ENCODE measurements around the gene GPR6. TPM values are rescaled to one million over a fixed set of nuclear protein-coding genes. Genes with fewer than 3 reads are reported as not detected.

GPR6 gene
- total RNA-seq, 2 donors from 2014 or later = not detected

DNA sequence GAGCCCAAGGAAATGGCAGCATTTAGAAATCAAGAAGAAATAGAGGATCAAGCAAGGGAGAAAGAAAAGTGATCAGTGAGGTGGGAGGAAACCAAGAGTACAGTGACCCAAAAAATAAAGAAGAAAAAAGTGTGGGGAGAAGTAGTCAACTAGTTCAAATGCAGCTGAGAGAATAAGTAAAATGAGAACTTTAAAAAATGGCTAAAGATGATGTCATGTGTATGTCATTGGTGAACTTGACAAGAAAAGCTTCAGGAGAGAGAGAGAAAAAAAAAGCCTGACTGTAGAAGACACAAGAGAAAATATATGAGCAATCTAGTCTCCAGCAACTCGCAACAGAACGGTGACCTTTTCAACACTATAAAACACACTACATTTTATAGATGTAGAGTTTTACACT, 6.3 kb downstream of the GPR6 start:
- DNase-seq (ENCODE audit: low spot score) = no peak
- no peaks in the 10 kb centered on the region for H3K36me3 ChIP-seq
- TF ChIP-seq, protein P1, sequence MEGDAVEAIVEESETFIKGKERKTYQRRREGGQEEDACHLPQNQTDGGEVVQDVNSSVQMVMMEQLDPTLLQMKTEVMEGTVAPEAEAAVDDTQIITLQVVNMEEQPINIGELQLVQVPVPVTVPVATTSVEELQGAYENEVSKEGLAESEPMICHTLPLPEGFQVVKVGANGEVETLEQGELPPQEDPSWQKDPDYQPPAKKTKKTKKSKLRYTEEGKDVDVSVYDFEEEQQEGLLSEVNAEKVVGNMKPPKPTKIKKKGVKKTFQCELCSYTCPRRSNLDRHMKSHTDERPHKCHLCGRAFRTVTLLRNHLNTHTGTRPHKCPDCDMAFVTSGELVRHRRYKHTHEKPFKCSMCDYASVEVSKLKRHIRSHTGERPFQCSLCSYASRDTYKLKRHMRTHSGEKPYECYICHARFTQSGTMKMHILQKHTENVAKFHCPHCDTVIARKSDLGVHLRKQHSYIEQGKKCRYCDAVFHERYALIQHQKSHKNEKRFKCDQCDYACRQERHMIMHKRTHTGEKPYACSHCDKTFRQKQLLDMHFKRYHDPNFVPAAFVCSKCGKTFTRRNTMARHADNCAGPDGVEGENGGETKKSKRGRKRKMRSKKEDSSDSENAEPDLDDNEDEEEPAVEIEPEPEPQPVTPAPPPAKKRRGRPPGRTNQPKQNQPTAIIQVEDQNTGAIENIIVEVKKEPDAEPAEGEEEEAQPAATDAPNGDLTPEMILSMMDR (IDR thresholded peaks at IDR 0.05) = no peak
- no peak overlapping the region for H3K4me3 ChIP-seq
- no peak overlapping the region for H3K27ac ChIP-seq
- peaks cover 5 to 6% of the 10 kb centered on the region in 2 donors for H3K27me3 ChIP-seq
- H3K4me1 ChIP-seq = no peaks in the 10 kb centered on the region
- H3K9me3 ChIP-seq = no peaks in the 10 kb centered on the region

DNA sequence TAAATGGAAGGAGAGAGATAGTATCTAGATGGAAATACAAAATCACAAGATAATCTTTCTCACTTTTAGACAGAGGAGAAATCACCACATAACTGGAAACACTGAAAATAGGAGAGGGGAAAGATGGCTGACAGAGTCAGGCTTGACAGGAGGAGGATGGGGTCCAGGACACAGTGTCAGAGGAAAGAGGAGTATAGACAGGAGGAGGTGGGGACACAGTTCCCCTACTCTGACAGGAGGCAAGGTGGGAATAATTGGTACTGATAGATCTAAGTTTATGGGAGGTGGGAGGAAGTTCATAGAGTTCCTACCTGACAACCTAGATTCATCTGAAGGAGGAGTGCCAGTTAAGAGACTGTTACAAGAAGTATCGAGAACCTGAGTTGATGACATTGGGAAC, 9.1 kb downstream of the GPR6 start:
- no peak for DNase-seq (ENCODE audit: low spot score)
- H3K4me1 ChIP-seq = no peaks in the 10 kb centered on the region
- no peaks in the 10 kb centered on the region for H3K27me3 ChIP-seq
- no peaks in the 10 kb centered on the region for H3K36me3 ChIP-seq
- H3K27ac ChIP-seq = no peak overlapping the region
- H3K9me3 ChIP-seq = no peaks in the 10 kb centered on the region
- TF ChIP-seq, protein P1 (IDR thresholded peaks at IDR 0.05) = no peak
- no peak overlapping the region for H3K4me3 ChIP-seq

DNA sequence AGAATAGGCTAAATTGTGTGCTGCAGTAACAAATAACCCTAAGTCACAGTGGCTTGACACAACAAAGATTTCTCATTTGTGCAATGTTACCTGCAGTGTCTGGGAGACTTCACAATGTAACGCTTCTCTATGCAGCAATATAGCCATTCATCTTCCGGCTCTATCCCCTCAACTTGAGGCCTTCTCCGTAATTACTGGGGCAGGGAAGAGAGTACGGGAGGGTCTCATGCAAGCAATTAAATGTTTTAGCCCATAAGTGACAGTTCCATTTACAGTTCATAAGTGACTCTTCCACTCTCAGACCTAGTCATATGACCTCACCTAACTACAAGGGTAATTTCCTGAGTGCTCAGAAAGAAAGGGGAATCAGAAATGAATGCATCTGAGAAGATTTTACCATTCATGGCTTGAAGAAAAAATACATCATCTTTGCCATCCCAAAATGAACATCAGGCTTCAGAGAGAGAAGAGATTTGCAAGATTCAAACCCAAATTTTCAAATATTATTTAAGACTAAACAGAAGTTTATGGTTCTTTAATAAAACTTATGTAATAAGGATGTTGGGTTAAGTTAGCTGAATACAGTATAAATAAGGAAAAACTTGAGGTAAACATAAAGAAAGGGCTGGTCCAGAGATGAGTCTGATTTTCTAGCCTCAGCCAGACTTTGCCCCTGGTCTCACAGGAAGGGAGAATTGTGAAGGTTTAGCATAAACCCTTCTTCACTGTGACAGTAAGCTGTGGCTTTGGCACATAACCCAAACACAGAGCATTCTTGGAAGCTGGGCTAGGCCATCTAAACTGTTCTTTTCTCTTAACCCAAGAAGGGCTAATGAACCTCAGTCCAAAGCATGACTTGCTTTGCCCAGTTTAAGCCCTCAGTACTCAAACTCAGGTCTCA, 13.3 kb downstream of the GPR6 start:
- TF ChIP-seq, protein P1 (IDR thresholded peaks at IDR 0.05) = no peak
- Histone ChIP-seq H3K36me3 (no peaks in the 10 kb centered on the region), H3K27ac (no peak overlapping the region), H3K4me1 (no peaks in the 10 kb centered on the region), H3K27me3 (no peaks in the 10 kb centered on the region), H3K4me3 (no peak overlapping the region), H3K9me3 (no peaks in the 10 kb centered on the region)
- DNase-seq (ENCODE audit: low spot score) = no peak

DNA sequence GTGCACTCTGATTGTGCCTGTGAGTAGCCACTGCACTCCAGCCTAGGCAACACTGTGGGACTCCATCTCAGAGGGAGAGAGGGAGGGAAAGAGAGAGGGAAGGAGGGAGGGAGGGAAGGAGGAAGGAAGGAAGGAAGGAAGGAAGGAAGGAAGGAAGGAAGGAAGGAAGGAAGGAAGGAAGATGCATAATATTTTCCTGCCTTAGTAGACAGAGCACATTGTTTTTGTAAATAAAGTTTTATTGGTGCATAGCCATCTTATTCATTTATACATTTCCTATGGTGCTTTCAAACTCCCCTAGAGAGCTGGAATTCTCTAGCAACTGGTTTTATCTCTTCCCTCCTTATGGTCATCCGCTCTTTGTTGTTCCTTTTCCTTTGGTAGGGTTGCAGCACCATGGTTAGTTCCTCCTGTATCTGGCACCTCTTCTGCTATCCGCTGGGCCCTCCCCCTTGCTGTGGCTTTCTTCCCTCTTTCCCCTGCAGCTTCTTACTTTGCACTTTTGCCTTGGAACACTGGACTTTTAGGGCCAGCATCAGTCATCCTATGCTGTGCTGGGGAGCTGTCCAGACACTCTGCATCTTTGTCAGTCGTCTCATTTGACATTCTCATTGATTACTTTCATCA, 20.2 kb downstream of the GPR6 start:
- DNase-seq (ENCODE audit: low spot score) = no peak
- no peaks in the 10 kb centered on the region for H3K27me3 ChIP-seq
- no peak overlapping the region for H3K27ac ChIP-seq
- H3K36me3 ChIP-seq = no peaks in the 10 kb centered on the region
- no peak overlapping the region for H3K4me3 ChIP-seq
- H3K9me3 ChIP-seq = no peaks in the 10 kb centered on the region
- TF ChIP-seq, protein P1 (IDR thresholded peaks at IDR 0.05) = no peak
- no peaks in the 10 kb centered on the region for H3K4me1 ChIP-seq

DNA sequence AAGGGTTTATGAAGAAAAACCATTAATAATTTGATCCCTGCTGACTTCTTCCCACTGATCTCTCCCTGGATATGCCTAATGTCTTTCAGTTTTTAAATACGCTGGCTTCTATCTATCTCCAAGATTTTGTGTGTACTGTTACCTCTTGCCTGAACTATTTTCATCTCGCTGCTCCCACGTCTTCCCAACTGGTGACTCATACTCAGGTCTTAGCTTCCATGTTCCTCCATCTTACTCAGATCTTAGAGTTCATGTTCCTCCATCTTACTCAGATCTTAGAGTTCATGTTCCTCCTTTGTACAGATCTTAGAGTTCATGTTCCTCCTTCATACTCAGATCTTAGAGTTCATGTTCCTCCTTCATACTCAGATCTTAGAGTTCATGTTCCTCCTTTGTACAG, 21.6 kb downstream of the GPR6 start:
- no peak for DNase-seq (ENCODE audit: low spot score)
- TF ChIP-seq, protein P1 (IDR thresholded peaks at IDR 0.05) = no peak
- Histone ChIP-seq H3K9me3 (no peaks in the 10 kb centered on the region), H3K4me3 (no peak overlapping the region), H3K27ac (no peak overlapping the region), H3K36me3 (no peaks in the 10 kb centered on the region), H3K27me3 (no peaks in the 10 kb centered on the region), H3K4me1 (no peaks in the 10 kb centered on the region)
